Embryonic facial prominence (tissue), 1 donor: ENCODE results near the gene BCLAF3.

Experiments
- DNase-seq: peaks from one replicate; pipeline ENCODE4 v3.0.0-alpha.2; 2016; ENCODE audit errors: extremely low spot score

BCLAF3 gene

GRCh38 chrX:19966056-19966455 is 24.8 kb downstream of the BCLAF3 start:
- no peak for DNase-seq

GRCh38 chrX:19964017-19964710 is 26.7 kb downstream of the BCLAF3 start:
- DNase-seq: no peak

DNA sequence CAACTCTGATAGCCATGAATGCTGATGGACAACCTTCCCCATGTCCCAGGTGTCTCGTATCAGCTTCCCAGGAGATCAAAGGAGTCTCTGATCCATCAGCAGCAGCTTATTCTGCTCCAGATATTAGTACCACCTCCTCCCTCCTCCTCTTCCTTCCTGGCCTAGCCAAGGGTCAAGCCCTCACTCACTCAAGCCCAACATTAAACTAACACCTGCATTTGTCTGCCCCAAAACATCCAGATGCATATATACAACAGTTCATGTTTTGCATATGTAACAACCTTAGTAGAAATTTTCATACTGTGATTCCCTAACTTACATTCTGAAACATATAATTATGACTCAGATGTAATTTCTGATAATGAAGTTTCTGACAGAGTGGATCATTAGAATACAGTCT is 29.9 kb downstream of the BCLAF3 start:
- no peak for DNase-seq

- no peak for DNase-seq
These were observed 32.0 kb downstream of the BCLAF3 start for GRCh38 chrX:19958552-19959486.

DNA sequence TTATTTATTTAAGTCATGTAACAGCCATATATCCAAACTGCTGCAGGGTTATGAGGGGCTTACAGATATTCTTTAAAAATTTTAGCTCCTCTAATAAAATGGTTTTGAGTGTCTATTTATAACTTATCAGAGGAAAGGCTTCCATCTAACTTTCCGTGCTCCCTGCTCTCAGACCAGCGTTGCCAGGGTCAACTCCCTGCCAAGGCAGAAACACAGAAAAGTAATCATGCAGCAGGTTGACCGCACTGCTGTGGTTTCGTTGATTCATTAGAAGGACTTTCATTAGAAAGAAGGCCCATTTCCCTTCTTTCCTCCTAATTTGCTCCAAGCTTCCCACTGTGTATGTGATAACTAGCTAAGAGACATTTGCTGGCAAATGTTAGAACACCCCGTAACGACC is 33.9 kb downstream of the BCLAF3 start:
- DNase-seq: no peak

- no peak for DNase-seq
These were observed 34.6 kb downstream of the BCLAF3 start for GRCh38 chrX:19956306-19956705.

GRCh38 chrX:19955306-19955705 is 35.6 kb downstream of the BCLAF3 start:
- no peak for DNase-seq

DNA sequence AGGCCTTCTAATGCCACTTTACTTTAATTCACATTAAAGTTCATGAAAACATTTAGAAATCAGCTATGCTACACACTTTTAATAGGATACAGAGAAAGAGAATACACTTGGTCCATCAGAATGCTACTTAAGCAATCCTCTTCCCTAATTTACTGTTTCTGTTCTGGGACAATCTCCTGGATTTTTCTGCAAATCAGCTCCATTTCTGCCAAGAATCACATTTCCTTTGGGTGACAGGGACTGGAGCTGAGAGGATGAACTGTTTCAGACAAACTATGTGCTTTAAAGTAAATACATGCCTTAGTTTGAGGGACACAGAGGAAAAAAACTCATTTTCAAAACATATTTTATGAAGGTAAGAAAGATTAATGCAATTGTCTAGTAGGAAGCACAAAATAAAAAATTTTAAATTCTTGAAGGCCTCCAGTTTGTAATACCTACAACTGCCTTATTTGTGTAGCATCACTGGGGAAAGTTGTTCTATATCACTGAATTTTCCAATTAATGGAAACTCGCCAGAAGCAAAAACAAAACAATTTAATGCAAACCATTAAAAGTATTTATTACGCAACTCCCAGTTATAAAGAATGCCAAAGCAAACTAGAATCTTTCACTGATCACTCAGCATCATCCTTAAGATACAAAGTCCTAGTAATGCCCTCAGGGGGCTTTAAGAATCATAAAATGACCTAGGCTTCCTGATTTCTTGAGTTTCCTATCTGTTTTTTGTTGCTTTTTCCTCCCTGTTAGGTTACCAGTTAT is 36.3 kb downstream of the BCLAF3 start:
- DNase-seq: no peak

DNA sequence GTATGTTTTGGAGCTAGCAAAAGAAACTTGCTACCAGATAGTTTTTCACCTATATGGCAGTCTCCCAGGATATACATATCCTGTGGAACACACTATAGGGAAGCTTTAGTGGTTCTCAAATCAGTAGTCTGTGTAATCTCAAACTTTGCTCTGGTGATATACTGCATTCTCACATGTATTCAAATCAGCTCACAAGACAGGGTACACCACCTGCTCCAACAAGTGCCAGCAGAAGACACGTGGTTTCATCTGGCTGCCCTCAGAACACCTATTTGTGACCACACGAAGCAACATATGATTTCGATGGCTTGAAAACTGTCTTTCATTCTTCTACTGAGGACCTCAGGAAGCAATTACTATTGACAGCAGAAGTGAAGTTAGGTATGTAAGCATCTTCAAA is 37.7 kb downstream of the BCLAF3 start:
- no peak for DNase-seq

DNA sequence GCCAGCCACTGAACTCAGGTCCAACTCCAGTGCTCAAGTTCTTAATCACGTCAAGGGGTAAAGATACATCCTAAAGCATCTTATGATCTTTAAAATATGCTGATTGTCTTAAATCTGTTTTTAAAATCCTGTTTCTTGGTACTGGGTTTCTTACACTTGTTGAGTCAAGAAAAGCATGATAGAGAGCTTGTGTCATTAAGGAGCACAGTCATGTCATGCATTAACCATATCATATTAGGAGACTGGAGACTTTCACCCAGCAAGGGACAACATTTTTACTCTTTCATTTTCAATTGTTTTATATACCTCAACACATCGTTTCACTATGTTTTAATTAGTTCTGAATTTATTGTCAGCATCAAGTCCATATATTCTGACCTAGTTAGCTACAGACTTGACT is 41.5 kb downstream of the BCLAF3 start:
- DNase-seq: no peak

GRCh38 chrX:19947612-19948011 is 43.2 kb downstream of the BCLAF3 start:
- no peak for DNase-seq
